Ectodermal cell (in vitro differentiated cells): ENCODE results near the gene OST4.

Source experiments
- H3K27ac ChIP-seq: 2 replicates; pipeline ENCODE4 v1.7.0; 2013; ENCODE audit warnings: mild to moderate bottlenecking, low read depth, low read length; ENCODE audit not compliant: insufficient read depth, poor library complexity, severe bottlenecking
- H3K27me3 ChIP-seq: 2 replicates; pipeline ENCODE4 v1.7.0; 2013; ENCODE audit warnings: mild to moderate bottlenecking, low read length; ENCODE audit not compliant: insufficient read depth, control insufficient read depth, poor library complexity, severe bottlenecking
- H3K36me3 ChIP-seq: one replicate; pipeline ENCODE4 v1.7.0; 2013; ENCODE audit warnings: low read length; ENCODE audit not compliant: control insufficient read depth, insufficient read depth
- H3K4me1 ChIP-seq: one replicate; pipeline ENCODE4 v1.7.0; 2013; ENCODE audit warnings: low read length; ENCODE audit not compliant: control insufficient read depth, insufficient read depth
- H3K4me3 ChIP-seq: 2 replicates; pipeline ENCODE4 v1.7.0; 2013; ENCODE audit warnings: low read depth, low read length, control low read depth; ENCODE audit not compliant: insufficient read depth
- H3K9me3 ChIP-seq: 2 replicates; pipeline ENCODE4 v1.7.0; 2013; ENCODE audit warnings: mild to moderate bottlenecking, low read length, moderate library complexity; ENCODE audit not compliant: control insufficient read depth
- WGBS, 2 experiments: methylation state at CpG; one replicate each; pipeline ENCODE4 v1.1.7; 2013; ENCODE audit warnings: missing lambda C conversion rate in 2 of 2; 5-methylcytosine and 5-hydroxymethylcytosine counted together

The OST4 gene

DNA sequence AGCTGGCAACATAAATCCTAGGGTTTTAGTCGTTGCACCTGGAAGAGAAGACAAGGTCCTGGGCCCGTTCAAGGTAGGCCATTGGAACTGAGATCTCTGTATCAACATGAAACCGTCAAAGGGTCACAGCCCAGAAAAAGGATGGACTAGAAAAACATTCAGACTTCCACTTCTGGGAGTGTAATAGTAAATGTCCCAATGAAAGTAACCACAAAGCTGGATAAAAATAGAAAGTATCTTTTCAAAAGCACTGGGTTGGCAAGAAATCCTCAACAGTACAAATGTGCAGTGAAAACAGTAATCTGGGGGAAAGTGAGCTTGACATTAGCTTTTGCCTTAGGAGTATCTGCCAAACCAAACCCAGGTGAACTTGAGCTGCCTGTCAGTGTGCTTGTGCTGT lies 34.5 kb upstream of the OST4 start:
- Histone ChIP-seq H3K27me3 (no peaks in the 10 kb centered on the region), H3K36me3 (no peaks in the 10 kb centered on the region), H3K9me3 (no peaks in the 10 kb centered on the region), H3K4me1 (no peaks in the 10 kb centered on the region), H3K27ac (no peak overlapping the region), H3K4me3 (no peak overlapping the region)
- WGBS, 2 experiments: 90 to 95% methylated on average over 3 of the region's 3 CpGs

- H3K27ac ChIP-seq: no peak overlapping the region
- no peaks in the 10 kb centered on the region for H3K9me3 ChIP-seq
- 84 to 91% methylated on average over 5 of the region's 5 CpGs for WGBS, 2 experiments
- H3K27me3 ChIP-seq: no peaks in the 10 kb centered on the region
- peaks cover 5% of the 10 kb centered on the region for H3K4me1 ChIP-seq
- H3K36me3 ChIP-seq: no peaks in the 10 kb centered on the region
- no peak overlapping the region for H3K4me3 ChIP-seq
Observed at GRCh38 chr2:27102329-27102728, 30.9 kb upstream of the OST4 start.

- H3K36me3 ChIP-seq: no peaks in the 10 kb centered on the region
- no peaks in the 10 kb centered on the region for H3K27me3 ChIP-seq
- peaks cover 5% of the 10 kb centered on the region for H3K4me1 ChIP-seq
- WGBS, 2 experiments: 86 to 92% methylated on average over 10 of the region's 10 CpGs
- H3K27ac ChIP-seq: no peak overlapping the region
- no peak overlapping the region for H3K4me3 ChIP-seq
- H3K9me3 ChIP-seq: no peaks in the 10 kb centered on the region
Observed at GRCh38 chr2:27100036-27100435, 28.6 kb upstream of the OST4 start.

GRCh38 chr2:27099334-27099955 lies 28.0 kb upstream of the OST4 start:
- WGBS, 2 experiments: 93 to 95% methylated on average over 19 of the region's 19 CpGs
- Histone ChIP-seq H3K27ac (no peak overlapping the region), H3K4me1 (peaks cover 5% of the 10 kb centered on the region), H3K27me3 (no peaks in the 10 kb centered on the region), H3K36me3 (no peaks in the 10 kb centered on the region), H3K9me3 (no peaks in the 10 kb centered on the region), H3K4me3 (no peak overlapping the region)

GRCh38 chr2:27097341-27097740 lies 25.9 kb upstream of the OST4 start:
- H3K4me1 ChIP-seq: peaks cover 5% of the 10 kb centered on the region
- no peak overlapping the region for H3K4me3 ChIP-seq
- no peaks in the 10 kb centered on the region for H3K27me3 ChIP-seq
- H3K36me3 ChIP-seq: no peaks in the 10 kb centered on the region
- 93% methylated on average over 14 of the region's 14 CpGs for WGBS, 2 experiments
- no peaks in the 10 kb centered on the region for H3K9me3 ChIP-seq
- H3K27ac ChIP-seq: no peak overlapping the region

DNA sequence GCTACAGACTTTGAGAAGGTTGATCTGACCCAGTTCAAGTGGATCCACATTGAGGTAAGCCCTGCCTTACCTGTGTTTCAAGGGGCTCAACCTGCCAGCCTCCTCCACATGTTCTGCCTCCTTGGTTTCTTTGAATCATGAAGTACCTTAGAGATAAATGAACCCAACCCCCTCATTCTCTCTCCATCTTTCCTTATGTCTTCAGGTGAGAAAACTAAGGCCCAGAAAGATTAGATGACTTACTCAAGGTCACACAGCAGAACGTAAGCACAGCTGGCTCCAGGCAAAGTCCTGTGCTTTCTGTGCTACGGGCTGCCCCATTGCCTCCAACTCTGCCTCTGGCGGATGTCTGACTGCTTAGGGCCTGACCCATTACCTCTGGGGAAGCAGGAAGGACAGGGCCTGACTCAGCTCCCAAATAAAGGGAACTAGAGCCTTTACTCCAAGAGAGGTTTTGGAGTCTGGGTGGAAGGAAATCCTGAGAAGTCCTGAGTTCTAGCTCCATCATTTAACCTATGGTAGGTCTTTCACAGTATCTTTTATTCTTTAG lies 25.4 kb upstream of the OST4 start:
- 86 to 89% methylated on average over 3 of the region's 3 CpGs for WGBS, 2 experiments
- no peaks in the 10 kb centered on the region for H3K9me3 ChIP-seq
- H3K36me3 ChIP-seq: no peaks in the 10 kb centered on the region
- no peak overlapping the region for H3K27ac ChIP-seq
- peaks cover 5% of the 10 kb centered on the region for H3K4me1 ChIP-seq
- H3K27me3 ChIP-seq: no peaks in the 10 kb centered on the region
- no peak overlapping the region for H3K4me3 ChIP-seq

- no peak overlapping the region for H3K27ac ChIP-seq
- H3K36me3 ChIP-seq: no peaks in the 10 kb centered on the region
- 39 to 42% methylated on average over 18 of the region's 18 CpGs for WGBS, 2 experiments
- no peaks in the 10 kb centered on the region for H3K9me3 ChIP-seq
- peaks cover 5% of the 10 kb centered on the region for H3K4me1 ChIP-seq
- no peaks in the 10 kb centered on the region for H3K27me3 ChIP-seq
- no peak overlapping the region for H3K4me3 ChIP-seq
Observed at GRCh38 chr2:27095745-27096651, 24.5 kb upstream of the OST4 start.

- H3K9me3 ChIP-seq: no peaks in the 10 kb centered on the region
- no peak overlapping the region for H3K27ac ChIP-seq
- H3K36me3 ChIP-seq: no peaks in the 10 kb centered on the region
- no peak overlapping the region for H3K4me3 ChIP-seq
- H3K4me1 ChIP-seq: peaks cover 5% of the 10 kb centered on the region
- no peaks in the 10 kb centered on the region for H3K27me3 ChIP-seq
- WGBS, 2 experiments: 88 to 95% methylated on average over 2 of the region's 2 CpGs
Observed at GRCh38 chr2:27095427-27095744, 23.9 kb upstream of the OST4 start.

- Histone ChIP-seq H3K27ac (no peak overlapping the region), H3K36me3 (no peaks in the 10 kb centered on the region)
- WGBS, 2 experiments: 94% methylated on average over 24 of the region's 24 CpGs
Observed at GRCh38 chr2:27094353-27094984, 23.0 kb upstream of the OST4 start.

More at GRCh38 chr2:27094353-27094984, 23.0 kb upstream of the OST4 start:
- Histone ChIP-seq H3K9me3 (no peaks in the 10 kb centered on the region), H3K4me3 (no peak overlapping the region), H3K4me1 (no peaks in the 10 kb centered on the region), H3K27me3 (no peaks in the 10 kb centered on the region)
